KOPT-K1 (cell line): ENCODE data around the gene EVA1C.
"Not testable (repeated sequence)": the region's sequence is repeated elsewhere in the genome, so short reads cannot be mapped to it uniquely, and the experiment has no call there.

Experiments
- H3K27ac ChIP-seq: fragments of 200-600 bp; sonication (generic); 2 replicates; pipeline ENCODE4 v1.5.1; 2016; ENCODE audit warnings: antibody characterized with exemption, mild to moderate bottlenecking, low read depth, low read length; ENCODE audit not compliant: poor library complexity, severe bottlenecking
- H3K36me3 ChIP-seq: fragments of 200-600 bp; sonication (generic); 2 replicates; pipeline ENCODE4 v1.5.1; 2017; ENCODE audit warnings: antibody characterized with exemption, mild to moderate bottlenecking, low read length, moderate library complexity; ENCODE audit not compliant: insufficient read depth
- H3K9me3 ChIP-seq: fragments of 200-600 bp; sonication (generic); 2 replicates; pipeline ENCODE4 v1.5.1; 2017; ENCODE audit warnings: antibody characterized with exemption, low read length, mild to moderate bottlenecking; ENCODE audit not compliant: insufficient read depth, poor library complexity, severe bottlenecking

The EVA1C gene

GRCh38 chr21:32426592-32427051, 14.1 kb downstream of the EVA1C start:
- Histone ChIP-seq H3K36me3 (no peaks in the 10 kb centered on the region), H3K9me3 (peaks cover 25% of the 10 kb centered on the region), H3K27ac (no peak overlapping the region)

- H3K36me3 ChIP-seq, result no peaks in the 10 kb centered on the region
- H3K27ac ChIP-seq, result no peak overlapping the region
- peaks cover 13% of the 10 kb centered on the region for H3K9me3 ChIP-seq
Observed at GRCh38 chr21:32427958-32428623, 15.6 kb downstream of the EVA1C start.

- H3K36me3 ChIP-seq, H3K9me3 ChIP-seq, H3K27ac ChIP-seq: not testable (repeated sequence)
Observed at GRCh38 chr21:32432982-32433660, 20.6 kb downstream of the EVA1C start.

DNA sequence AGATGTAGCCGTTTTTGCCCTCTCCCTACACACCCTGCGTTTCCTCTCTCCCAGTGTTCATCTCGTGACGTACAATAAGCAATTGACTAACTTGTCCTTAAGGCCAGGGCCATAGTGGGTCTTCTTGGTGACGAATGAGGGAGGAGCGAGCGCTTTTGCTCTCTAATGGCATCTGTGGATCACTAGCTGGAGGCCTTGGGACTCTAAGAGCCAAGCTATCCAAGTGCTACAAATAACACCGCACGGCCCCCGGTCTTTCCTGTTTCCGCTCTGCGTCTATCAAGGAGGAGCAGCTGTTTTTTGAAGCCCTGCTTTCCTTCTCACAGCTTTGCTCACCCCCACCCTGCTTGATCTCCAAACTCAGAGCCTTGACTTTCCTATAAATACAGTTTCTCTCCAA, 25.2 kb downstream of the EVA1C start:
- Histone ChIP-seq H3K27ac (no peak overlapping the region), H3K9me3 (no peaks in the 10 kb centered on the region), H3K36me3 (no peaks in the 10 kb centered on the region)

- Histone ChIP-seq H3K9me3 (peaks cover 11% of the 10 kb centered on the region), H3K27ac (no peak overlapping the region), H3K36me3 (no peaks in the 10 kb centered on the region)
Observed at GRCh38 chr21:32442566-32443318, 30.2 kb downstream of the EVA1C start.

DNA sequence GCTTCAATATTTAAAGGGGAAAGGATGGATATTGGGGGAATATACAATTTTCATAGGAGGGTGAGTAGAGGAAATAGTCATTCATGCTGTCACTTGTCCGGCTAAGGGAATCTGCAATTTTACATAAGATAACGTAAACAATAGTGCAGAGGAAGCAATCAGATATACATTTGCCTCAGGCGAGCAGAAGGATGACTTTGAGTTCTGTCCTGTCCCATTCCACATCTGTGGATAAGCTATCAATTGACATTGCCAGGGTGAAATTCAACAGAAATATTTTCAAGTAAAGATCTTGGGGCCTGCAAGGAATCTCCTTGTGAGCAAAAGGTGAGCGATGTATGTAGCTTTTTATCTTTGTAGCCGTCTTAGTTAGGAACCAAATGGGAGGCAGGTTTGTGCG, 32.6 kb downstream of the EVA1C start:
- peaks cover 11% of the 10 kb centered on the region for H3K9me3 ChIP-seq
- no peaks in the 10 kb centered on the region for H3K36me3 ChIP-seq
- H3K27ac ChIP-seq, result no peak overlapping the region

GRCh38 chr21:32446440-32446839, 33.9 kb downstream of the EVA1C start:
- not testable (repeated sequence) for H3K36me3 ChIP-seq, H3K27ac ChIP-seq
- H3K9me3 ChIP-seq, result peaks cover 11% of the 10 kb centered on the region

DNA sequence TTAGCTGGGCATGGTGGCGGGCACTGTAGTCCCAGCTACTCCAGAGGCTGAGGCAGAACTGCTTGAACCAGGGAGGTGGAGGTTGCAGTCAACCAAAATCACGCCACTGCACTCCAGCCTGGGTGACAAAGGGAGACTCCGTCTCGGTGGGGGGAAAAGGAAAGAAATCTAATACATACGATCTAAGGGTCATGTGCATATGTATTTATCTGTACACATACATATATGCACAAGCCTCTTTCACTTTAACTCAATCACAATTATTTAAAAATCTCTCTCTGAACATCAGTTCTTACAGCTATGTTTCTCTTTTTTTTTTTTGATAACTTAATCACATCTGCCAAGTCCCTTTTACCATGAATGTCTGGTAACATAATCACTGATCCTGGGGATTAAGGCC, 34.7 kb downstream of the EVA1C start:
- Histone ChIP-seq H3K27ac (no peak overlapping the region), H3K36me3 (no peaks in the 10 kb centered on the region), H3K9me3 (peaks cover 11% of the 10 kb centered on the region)

GRCh38 chr21:32448803-32449594, 36.5 kb downstream of the EVA1C start:
- H3K36me3 ChIP-seq, result no peaks in the 10 kb centered on the region
- peaks cover 4% of the 10 kb centered on the region for H3K9me3 ChIP-seq
- no peak overlapping the region for H3K27ac ChIP-seq

GRCh38 chr21:32450881-32451701, 38.6 kb downstream of the EVA1C start:
- not testable (repeated sequence) for H3K36me3 ChIP-seq, H3K27ac ChIP-seq, H3K9me3 ChIP-seq

- H3K9me3 ChIP-seq, H3K27ac ChIP-seq, H3K36me3 ChIP-seq: not testable (repeated sequence)
Observed at GRCh38 chr21:32452191-32452590, 39.7 kb downstream of the EVA1C start.

GRCh38 chr21:32452641-32453040, 40.1 kb downstream of the EVA1C start:
- Histone ChIP-seq H3K36me3 (no peaks in the 10 kb centered on the region), H3K27ac (no peak overlapping the region), H3K9me3 (no peaks in the 10 kb centered on the region)

GRCh38 chr21:32455548-32455947, 43.0 kb downstream of the EVA1C start:
- Histone ChIP-seq H3K27ac (no peak overlapping the region), H3K36me3 (no peaks in the 10 kb centered on the region), H3K9me3 (no peaks in the 10 kb centered on the region)

DNA sequence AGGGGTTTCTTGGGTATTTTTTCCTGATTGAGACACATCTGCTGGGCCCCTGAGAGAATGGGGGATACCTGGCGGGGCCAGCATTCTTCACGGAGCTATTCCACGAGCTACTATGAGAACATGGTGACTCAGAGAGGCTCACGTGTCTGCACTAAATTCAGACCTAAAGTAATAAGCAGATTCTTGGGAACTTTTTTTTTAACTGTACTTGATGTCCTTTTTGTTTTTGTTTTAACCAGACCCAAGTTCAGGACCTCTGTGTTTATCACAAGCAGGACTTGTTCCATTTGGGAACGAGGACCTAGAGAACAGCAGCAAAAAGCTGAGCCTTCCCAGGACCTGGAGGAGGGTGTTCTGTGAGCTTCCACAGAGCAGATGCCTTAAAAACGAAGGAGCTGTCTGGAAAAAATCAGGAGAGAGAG, 44.0 kb downstream of the EVA1C start:
- Histone ChIP-seq H3K27ac (no peak overlapping the region), H3K36me3 (no peaks in the 10 kb centered on the region), H3K9me3 (no peaks in the 10 kb centered on the region)
